K562 (cell line): Measurements from ENCODE around the gene CXCL16. TPM values are rescaled to one million over a fixed set of nuclear protein-coding genes. Genes with fewer than 3 reads are reported as not detected.
A peak's percentile ranks its signal among the peaks of the same experiment; 100 is the strongest.

Experiments
- BHLHE40 ChIP-seq: IDR thresholded peaks from 2 replicates; pipeline ENCODE4 v1.6.1; 2011; ENCODE audit warnings: low read length, improper control_type of control experiment
- CEBPG ChIP-seq, 3 experiments: fragments of 200-800 bp in 1 of 3; sonication (Bioruptor generic) in 1 of 3; sonication (generic) in 1 of 3; formaldehyde crosslinking in 1 of 3; IDR thresholded peaks in 2 of 3; conservative IDR thresholded peaks in 1 of 3; 2 replicates each; pipeline versions ENCODE4 v1.6.1 to v1.8.0; 2016 to 2022; ENCODE audit warnings: missing compliant biosample characterization in 2 of 3, missing genetic modification characterization in 2 of 3, mild to moderate bottlenecking in 1 of 3, missing genetic modification reagents in 1 of 3
- FOS ChIP-seq: IDR thresholded peaks from 3 replicates; pipeline ENCODE4 v1.6.1; 2011; ENCODE audit not compliant: insufficient read length; ENCODE audit errors: extremely low read depth
- JUN ChIP-seq, 2 experiments: sonication (generic) in 1 of 2; formaldehyde crosslinking in 1 of 2; IDR thresholded peaks; 2 replicates each; pipeline versions ENCODE4 v1.6.1 to v1.8.0; 2012 to 2022; ENCODE audit warnings: borderline replicate concordance in 2 of 2, mild to moderate bottlenecking in 2 of 2, improper control_type of control experiment in 1 of 2, low read depth in 1 of 2, low read length in 1 of 2, missing genetic modification reagents in 1 of 2
- KLF16 ChIP-seq: IDR thresholded peaks from 2 replicates; pipeline ENCODE4 v1.6.1; 2016; ENCODE audit warnings: antibody characterized with exemption
- MBD2 ChIP-seq: sonication (generic); IDR thresholded peaks from 2 replicates; pipeline ENCODE4 v1.6.1; 2016; ENCODE audit warnings: low read depth, borderline replicate concordance
- NFYB ChIP-seq: IDR thresholded peaks from 2 replicates; pipeline ENCODE4 v1.6.1; 2011; ENCODE audit warnings: mild to moderate bottlenecking, moderate library complexity; ENCODE audit not compliant: insufficient read length; ENCODE audit errors: extremely low read depth
- RAD51 ChIP-seq: fragments of 450-650 bp; IDR thresholded peaks from 2 replicates; pipeline ENCODE4 v1.7.1; 2016; ENCODE audit warnings: low read depth, mild to moderate bottlenecking, borderline replicate concordance
- SMAD1 ChIP-seq: fragments of 150-350 bp; IDR thresholded peaks from 2 replicates; pipeline ENCODE4 v1.6.1; 2014; ENCODE audit warnings: low read length, low read depth; ENCODE audit not compliant: partially characterized antibody
- ZFP36 ChIP-seq: fragments of 150-350 bp; IDR thresholded peaks from 2 replicates; pipeline ENCODE4 v1.6.1; 2018; ENCODE audit warnings: low read length, low read depth; ENCODE audit not compliant: partially characterized antibody
- ZFX ChIP-seq: sonication (generic); formaldehyde crosslinking; IDR thresholded peaks from 2 replicates; pipeline ENCODE4 v1.8.0; 2022; ENCODE audit warnings: mild to moderate bottlenecking, missing genetic modification reagents, moderate library complexity
- ZNF24 ChIP-seq: fragments of 450-650 bp; IDR thresholded peaks from 2 replicates; pipeline ENCODE4 v1.6.1; 2016
- ZNF766 ChIP-seq: fragments of 200-800 bp; sonication (Bioruptor generic); conservative IDR thresholded peaks from 2 replicates; pipeline ENCODE4 v1.6.1; 2016; ENCODE audit warnings: missing genetic modification characterization, missing compliant biosample characterization
- polyA plus RNA-seq, 8 experiments: library from polyadenylated mRNA; depleted of rRNA in 4 of 8; stranded (reverse) in 5 of 8; unstranded in 3 of 8; fragments of >200 nt; fragmentation: Nextera tagmentation in 2 of 8; fragmentation: Illumina TruSeq in 1 of 8; extraction: Ambion mirVana in 2 of 8; extraction: Trizol in 1 of 8; gene quantifications; 2 replicates each; pipeline versions ENCODE4 v1.2.1 to v1.2.3, GENCODE V29; 2011 to 2014; ENCODE audit warnings: inconsistent platforms in 1 of 8, missing spikeins in 1 of 8
- total RNA-seq, 7 experiments: library from RNA; depleted of rRNA in 6 of 7; stranded (reverse); fragments of >200 nt in 6 of 7; fragmentation: Illumina TruSeq in 2 of 7; extraction: Trizol in 2 of 7; gene quantifications; 2 replicates each; pipeline versions ENCODE4 v1.2.1 to v1.2.3, GENCODE V29; 2011 to 2021; ENCODE audit warnings: low replicate concordance in 1 of 7
- TF ChIP-seq, protein P1 (sequence below): sonication (generic); formaldehyde crosslinking; IDR thresholded peaks from 2 replicates; pipeline ENCODE4 v1.8.1; 2023; ENCODE audit warnings: missing genetic modification reagents, mild to moderate bottlenecking, borderline replicate concordance
- TF ChIP-seq, protein P2 (sequence below): sonication (generic); formaldehyde crosslinking; IDR thresholded peaks from 2 replicates; pipeline ENCODE4 v1.9.0; 2022; ENCODE audit warnings: mild to moderate bottlenecking, missing genetic modification reagents
- TF ChIP-seq, protein P3 (sequence below): fragments of 450-650 bp; conservative IDR thresholded peaks from 2 replicates; pipeline ENCODE4 v1.6.1; 2016; ENCODE audit warnings: missing genetic modification characterization, low read depth, mild to moderate bottlenecking, missing compliant biosample characterization, moderate library complexity

CXCL16 gene
- total and polyA plus RNA-seq, 9 of the 15 experiments (the other 6 are each of a cell fraction or from before 2014, with no cell fraction given) = 0.05 to 0.68 (median 0.22) TPM; not detected in 2

DNA sequence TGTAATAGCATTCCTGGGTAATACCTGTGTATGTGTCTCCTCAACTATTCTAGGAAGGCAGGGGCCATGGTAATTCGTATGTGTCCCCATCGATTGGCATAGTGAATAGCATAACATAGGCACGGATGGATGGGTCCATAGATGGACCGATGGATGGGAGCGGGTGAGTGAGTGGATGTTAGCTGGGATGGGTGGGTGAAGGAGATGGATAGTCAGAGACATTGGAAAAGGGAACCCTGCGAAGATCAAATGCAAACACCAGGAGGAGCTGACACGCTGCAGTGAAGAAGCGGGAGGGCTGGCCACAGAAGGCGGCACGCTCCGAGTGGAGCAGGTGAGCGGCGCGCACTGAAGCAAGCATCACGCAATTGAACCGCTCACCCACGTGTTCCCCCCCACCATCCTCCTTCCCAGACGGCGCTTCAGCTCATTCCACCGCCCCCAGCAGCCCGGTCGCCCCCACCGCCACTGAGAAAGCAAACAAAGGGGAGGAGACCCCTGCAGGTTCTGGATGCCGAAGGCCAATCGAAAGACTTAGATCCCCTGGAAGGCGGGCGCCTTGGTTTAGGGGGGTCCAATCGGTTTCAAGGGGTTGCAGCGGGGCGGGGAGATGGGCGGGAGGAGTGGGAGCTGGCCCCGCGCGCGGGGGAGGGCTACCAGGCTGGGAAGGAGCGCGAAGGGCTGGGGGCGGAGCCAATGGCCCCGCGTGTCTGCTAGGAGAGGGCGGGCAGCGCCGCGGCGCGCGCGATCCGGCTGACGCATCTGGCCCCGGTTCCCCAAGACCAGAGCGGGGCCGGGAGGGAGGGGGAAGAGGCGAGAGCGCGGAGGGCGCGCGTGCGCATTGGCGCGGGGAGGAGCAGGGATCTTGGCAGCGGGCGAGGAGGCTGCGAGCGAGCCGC is 29.7 kb downstream of the CXCL16 start, which contains the start of gene ARRB2 (continued):
- TF ChIP-seq, protein P1, sequence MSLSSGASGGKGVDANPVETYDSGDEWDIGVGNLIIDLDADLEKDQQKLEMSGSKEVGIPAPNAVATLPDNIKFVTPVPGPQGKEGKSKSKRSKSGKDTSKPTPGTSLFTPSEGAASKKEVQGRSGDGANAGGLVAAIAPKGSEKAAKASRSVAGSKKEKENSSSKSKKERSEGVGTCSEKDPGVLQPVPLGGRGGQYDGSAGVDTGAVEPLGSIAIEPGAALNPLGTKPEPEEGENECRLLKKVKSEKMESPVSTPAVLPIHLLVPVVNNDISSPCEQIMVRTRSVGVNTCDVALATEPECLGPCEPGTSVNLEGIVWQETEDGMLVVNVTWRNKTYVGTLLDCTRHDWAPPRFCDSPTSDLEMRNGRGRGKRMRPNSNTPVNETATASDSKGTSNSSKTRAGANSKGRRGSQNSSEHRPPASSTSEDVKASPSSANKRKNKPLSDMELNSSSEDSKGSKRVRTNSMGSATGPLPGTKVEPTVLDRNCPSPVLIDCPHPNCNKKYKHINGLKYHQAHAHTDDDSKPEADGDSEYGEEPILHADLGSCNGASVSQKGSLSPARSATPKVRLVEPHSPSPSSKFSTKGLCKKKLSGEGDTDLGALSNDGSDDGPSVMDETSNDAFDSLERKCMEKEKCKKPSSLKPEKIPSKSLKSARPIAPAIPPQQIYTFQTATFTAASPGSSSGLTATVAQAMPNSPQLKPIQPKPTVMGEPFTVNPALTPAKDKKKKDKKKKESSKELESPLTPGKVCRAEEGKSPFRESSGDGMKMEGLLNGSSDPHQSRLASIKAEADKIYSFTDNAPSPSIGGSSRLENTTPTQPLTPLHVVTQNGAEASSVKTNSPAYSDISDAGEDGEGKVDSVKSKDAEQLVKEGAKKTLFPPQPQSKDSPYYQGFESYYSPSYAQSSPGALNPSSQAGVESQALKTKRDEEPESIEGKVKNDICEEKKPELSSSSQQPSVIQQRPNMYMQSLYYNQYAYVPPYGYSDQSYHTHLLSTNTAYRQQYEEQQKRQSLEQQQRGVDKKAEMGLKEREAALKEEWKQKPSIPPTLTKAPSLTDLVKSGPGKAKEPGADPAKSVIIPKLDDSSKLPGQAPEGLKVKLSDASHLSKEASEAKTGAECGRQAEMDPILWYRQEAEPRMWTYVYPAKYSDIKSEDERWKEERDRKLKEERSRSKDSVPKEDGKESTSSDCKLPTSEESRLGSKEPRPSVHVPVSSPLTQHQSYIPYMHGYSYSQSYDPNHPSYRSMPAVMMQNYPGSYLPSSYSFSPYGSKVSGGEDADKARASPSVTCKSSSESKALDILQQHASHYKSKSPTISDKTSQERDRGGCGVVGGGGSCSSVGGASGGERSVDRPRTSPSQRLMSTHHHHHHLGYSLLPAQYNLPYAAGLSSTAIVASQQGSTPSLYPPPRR (CRISPR knock-in tag) = no peak
- TF ChIP-seq ZFX (CRISPR knock-in tag) (0 out of 2 replicates have a peak, but pooled peaks have one; percentile 8), NFYB (peak; percentile 63), MBD2 (0 out of 2 replicates have a peak, but pooled peaks have one; percentile 24), ZFP36 (peak; percentile 7), KLF16 (no peak), ZNF766 (0 out of 2 replicates have a peak, but pooled peaks have one; percentile 20), RAD51 (no peak), BHLHE40 (peak; percentile 91), CEBPG (CRISPR knock-in tag; IDR thresholded peaks at IDR 0.05) (peak; percentile 72; the same call in 1 of the 2 replicates), CEBPG (tag; conservative IDR thresholded peaks at IDR 0.05 in 1 of 2, IDR thresholded peaks at IDR 0.05 in 1 of 2) (0 out of 4 replicates have a peak, but pooled peaks of 1 of the 2 experiments have one; percentile 34), ZNF24 (peak; percentile 21; the same call in 1 of the 2 replicates), JUN (IDR thresholded peaks at IDR 0.05; ENCODE audit: borderline replicate concordance, low read depth, low read length) (0 out of 2 replicates have a peak, but pooled peaks have one; percentile 23), JUN (CRISPR knock-in tag; IDR thresholded peaks at IDR 0.05; ENCODE audit: borderline replicate concordance) (no peak), FOS (peak; percentile 16), SMAD1 (no peak)
- TF ChIP-seq, protein P2, sequence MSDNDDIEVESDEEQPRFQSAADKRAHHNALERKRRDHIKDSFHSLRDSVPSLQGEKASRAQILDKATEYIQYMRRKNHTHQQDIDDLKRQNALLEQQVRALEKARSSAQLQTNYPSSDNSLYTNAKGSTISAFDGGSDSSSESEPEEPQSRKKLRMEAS = peak; percentile 95
- TF ChIP-seq, protein P3, sequence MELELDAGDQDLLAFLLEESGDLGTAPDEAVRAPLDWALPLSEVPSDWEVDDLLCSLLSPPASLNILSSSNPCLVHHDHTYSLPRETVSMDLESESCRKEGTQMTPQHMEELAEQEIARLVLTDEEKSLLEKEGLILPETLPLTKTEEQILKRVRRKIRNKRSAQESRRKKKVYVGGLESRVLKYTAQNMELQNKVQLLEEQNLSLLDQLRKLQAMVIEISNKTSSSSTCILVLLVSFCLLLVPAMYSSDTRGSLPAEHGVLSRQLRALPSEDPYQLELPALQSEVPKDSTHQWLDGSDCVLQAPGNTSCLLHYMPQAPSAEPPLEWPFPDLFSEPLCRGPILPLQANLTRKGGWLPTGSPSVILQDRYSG = no peak
